Stimulated activated CD4-positive, alpha-beta T cell treated with anti-CD3 and anti-CD28 coated beads, TNF-alpha, amount 100 ng/mL, for 24 hours (primary cell): ENCODE results near the gene CAMSAP1.

Source experiments
- DNase-seq, 3 experiments: peaks; one replicate each; pipeline ENCODE4 v3.0.0-alpha.2; 2020; ENCODE audit warnings: low read depth in 3 of 3

Gene CAMSAP1

DNA sequence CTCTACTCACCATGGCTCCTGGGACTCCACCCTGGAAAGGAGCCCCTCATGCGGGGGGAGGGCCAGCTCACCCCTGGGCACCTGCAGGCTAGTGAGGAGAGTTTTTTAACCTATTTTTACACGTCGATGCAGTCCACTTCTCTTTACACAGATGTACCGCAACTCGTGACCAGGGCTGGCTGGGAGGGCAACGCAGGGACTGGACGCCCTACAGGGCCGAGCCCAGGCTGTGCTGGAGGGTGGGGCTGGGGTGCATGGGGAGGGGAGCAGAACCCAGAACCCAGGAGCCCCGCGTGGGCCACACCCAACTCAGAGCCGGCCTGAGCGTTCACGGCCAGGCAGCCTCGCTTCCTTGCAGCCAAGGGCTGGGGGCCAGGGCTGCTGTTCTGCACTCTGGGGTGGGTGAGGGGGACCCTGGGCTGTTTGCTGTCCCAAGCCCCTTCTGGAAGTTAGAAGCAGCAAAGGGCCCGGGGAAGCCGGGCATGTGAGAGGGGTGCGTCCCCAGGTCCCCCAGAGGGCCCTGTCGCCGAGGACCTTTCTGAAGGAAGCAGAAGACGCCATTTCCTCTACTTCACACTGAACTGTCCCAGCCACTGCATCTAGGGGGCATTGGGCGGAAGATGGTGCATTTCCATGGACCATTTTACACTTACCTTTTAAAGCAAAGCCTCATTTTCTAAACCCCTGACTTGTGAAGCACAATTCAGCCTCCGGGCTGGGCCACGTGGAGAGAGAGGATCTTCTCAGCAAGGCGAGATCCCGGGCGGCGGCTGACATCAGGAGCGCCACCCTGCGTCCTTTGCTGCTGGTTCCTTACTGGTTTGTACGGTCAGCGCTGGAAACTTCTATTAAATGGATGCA lies 114.8 kb downstream of the CAMSAP1 start:
- DNase-seq, result no peak

DNA sequence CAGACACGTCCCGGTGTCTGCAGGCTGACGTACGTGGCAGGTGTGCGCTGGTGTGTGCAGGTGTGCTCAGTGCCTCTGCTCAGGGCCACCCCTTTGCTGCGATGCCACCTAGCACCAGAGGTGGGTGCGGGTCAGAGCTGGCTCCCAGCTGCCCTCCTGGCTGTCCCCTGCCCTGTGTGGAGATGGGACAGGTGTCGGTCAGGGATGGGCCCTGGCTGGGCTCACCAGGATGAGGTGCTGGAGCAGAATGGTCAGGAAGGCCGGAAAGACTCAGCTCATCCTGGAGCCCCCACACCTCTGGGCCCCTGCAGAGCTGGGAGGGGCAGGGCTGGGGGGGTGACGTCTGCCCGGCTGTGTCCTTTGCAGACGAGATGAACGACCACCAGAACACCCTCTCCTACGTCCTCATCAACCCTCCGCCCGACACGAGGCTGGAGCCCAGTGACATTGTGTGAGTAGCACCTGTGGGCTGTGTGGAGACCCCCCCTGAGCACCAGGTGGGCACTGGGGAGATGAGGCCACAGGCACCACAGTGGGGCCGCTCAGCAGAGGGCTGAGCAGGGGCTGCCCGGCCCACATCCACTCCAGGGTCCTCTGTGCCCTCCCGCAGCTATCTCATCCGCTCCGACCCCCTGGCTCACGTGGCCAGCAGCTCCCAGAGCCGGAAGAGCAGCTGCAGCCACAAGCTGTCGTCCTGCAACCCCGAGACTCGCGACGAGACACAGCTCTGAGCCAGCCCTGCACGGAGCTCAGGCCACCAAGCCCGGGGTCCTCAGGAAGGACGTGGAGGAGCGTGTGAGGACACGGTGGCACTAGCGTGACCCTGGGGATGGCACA lies 115.7 kb downstream of the CAMSAP1 start:
- DNase-seq, result no peak

DNA sequence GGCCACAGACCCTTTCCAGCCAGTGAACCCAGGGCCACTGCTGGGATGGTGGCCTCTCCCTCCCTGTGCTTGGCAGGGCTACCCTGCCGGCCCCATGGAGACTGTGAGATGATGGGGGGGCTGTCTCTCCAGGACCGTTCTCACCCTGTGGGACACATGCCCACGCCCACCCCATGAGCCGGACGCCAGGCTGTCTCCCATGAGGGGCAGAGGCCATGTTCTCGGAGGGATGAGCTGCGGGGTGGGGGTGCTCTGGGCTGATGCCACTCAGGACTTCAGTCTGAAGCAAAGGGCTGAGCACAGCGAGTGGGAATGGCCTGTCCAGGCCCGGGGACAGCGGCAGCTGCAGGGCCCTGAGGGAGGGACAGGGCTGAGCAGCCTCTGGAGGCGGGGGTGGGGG lies 116.5 kb downstream of the CAMSAP1 start:
- DNase-seq, result no peak

DNA sequence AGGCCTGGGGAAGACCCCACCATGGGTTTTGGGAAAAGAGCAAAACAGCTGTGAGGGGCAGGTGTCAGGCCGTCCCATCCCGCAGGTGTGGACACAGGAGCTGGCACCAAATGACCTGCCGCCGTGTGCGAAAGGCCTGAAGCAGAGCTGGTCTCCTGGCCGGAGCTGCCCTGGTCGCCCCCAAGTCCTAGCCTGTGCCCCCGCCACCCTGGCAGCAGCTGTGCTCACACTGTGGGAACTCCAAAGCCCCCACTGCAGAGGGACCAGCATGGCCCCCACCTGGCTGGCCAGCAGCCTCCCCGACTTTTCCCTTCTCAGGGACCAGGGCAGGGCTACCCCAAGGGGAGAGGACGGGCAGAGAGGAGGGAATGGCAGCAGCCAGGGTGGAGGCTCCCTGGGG lies 117.0 kb downstream of the CAMSAP1 start:
- no peak for DNase-seq

DNA sequence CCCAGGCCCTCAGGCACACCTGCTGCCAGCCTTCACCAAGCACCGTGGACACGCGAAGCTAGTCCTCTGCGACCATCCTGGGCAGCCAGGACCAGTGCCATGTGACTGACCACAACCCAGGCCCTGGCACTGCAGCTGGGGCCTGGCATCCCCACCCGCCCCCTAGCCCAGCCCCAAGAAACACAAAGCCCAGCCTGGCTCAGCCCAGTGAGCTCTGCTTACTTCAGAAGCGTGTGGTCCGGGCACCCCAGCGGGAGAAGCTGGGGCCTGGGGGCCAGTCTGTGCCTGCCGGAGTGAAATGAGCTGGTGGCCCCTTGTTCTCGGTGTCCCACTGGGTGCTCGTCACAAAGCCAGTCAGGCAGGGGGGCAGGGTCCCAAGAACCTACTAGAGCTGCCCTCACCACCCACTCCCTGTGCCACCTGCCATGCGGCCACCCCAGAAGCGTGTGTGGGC lies 117.5 kb downstream of the CAMSAP1 start:
- DNase-seq, result no peak

DNA sequence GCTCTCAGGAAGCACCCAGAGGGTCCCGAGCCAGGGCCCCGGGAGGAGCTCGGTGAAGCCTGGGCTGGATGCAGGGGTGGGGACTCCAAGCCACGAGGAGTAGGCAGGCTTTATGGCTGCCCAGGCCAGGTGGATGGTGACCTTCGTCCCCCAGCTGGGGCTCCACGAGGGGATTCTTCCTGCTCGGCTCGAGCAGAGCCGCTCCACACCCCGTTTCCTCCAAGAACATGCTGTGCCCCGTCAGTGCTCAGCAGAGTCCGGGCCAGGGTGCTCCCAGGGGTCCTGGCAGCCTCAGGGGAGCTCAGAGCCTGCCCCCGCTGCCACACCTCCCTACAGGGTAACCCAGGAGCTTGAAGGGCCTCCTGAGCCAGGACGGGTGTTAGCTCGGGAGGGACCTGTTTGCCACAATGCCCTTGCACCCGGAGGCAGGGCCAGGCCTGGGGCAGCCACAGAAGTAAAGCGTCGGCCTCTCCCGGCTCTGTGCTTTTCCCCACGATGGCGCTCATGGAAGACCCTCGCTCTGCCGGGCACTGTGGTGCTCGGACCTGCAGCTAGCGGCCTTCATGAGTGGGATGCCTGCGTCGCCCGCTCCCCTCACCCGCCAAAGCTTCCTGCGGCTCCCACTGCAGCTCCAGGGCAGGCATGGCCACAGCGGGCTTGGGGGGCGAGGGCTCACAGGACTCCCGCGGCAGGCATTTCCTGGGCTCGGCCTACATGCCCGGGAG lies 118.6 kb downstream of the CAMSAP1 start:
- no peak for DNase-seq

DNA sequence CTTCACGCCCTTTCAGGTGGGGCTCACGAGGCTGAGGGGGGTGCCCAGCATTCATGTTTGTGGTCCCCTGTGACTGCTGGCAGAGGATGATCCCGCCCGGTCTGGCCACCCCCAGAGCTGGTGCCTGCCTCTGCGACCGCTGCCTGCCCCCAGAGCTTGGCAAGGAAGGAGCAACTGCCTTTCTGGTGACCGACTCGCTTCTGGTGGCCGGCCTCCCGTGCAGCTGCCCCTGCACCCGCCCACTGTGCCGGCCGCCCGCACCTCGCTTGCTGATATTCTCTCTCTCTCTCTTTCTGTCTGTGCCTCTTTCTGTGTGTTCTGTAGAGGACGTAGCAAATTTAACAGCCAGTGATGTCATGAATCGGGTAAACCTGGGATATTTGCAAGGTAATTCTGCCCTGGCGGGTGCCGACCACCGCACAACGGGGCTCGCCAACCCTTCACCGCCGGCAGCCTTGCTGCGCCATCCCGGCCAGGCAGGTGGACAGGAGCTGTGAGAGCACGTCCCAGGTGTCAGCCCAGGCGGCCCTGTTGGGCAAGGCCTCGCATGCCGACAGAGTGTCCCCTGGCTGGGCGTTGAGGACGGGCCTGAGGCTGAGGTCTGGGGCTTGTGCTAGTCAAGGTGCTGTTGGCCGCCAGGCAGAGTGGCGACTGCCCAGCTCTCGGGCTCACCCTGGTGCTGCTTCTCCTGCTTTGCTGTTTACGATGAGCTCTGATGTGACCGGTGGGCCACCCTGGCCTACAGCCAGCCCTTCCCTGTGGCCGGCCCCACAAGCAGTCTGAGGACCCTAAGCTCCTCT lies 119.4 kb downstream of the CAMSAP1 start:
- no peak for DNase-seq

DNA sequence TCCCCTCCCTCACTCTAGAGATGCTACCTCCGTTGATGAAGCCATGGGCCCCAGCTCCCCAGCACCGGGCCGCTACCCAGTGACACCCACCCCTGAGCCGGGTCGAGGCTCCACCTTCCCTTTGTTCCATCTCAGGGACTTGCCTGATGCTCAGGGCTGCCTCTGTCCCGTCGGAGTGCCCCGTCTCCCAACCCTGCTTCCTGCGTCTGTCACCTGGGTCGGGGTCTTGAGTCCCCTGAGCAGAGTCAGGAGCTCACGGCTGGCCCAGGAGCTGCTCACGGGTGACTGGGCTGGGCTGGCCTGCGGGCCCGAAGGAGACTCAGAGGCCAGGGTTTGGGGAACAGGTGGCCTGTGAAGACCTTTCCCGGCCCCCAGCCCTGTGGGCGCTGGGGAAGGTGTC lies 120.0 kb downstream of the CAMSAP1 start:
- DNase-seq, result no peak

DNA sequence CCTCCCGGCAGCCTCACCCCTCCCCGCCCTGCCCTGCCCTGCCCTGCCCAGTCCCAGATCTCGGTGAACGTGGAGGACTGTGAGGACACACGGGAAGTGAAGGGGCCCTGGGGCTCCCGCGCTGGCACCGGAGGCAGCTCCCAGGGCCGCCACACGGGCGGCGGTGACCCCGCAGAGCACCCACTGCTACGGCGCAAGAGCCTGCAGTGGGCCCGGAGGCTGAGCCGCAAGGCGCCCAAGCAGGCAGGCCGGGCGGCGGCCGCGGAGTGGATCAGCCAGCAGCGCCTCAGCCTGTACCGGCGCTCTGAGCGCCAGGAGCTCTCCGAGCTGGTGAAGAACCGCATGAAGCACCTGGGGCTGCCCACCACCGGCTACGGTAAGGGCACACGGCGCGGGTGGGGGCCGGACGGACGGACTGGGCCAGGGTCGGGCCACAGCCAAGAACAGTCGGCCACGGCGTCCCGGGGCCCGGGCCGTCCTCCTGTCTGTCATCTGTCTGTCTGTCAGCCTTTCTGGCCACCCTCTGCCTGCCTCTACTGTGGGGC lies 121.1 kb downstream of the CAMSAP1 start:
- no peak for DNase-seq

DNA sequence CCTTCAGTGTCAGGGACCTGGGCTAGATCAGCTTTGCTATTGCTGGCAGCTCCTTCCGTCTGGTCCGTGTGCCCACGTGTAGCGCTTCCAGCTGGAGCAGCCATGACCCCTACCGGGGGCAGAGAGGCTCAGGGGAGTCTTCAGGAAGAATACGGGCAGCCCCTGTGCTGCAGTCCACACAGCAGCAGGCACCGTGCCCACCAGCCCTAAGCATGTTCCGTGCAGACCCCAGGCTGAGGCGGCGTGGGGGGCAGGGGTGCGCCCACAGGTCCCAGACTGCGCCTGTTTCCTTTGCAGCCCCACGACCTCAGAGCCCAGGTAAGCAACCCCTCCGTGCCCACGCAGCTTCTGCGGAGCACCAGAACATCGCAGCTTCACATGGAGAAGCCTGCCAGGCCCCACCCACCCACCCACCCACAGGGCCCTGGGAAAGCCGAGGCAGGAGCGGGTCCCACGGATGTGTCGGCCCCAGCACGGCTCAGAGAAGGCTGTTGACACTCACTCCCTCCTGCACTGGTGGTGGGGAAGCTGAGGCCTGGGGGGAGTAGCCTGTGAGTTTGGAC lies 122.3 kb downstream of the CAMSAP1 start:
- no peak for DNase-seq

DNA sequence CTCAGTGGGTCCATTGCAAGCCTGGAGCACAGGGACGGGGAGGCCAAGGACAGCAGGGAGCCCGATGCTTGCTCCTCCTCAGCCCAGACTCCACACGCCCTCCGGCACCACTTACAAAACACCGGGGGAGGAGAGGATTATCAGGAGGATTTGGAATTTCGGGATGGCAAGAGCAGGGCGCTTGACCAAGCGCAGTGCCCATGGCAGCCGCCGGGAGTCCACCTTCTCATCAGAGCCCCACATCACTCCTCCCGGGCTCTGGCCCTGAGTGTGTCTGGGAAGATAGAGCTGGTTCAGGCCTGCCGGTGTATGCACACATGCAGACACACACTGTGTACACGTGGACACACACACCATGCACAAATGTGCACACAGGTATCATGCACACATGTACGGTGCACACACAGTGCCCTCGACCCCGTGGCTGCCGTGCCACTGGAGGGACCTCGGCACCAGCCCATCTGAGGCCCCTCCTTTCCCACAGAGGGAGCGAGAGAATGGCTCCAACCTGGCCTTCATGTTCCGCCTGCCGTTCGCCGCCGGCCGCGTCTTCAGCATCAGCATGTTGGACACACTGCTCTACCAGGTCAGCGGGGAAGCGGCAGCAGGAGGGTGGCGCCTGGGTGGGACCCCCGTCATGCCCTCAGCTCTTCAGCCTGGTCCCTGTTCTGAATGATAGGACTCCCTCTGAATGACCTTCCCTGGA lies 123.7 kb downstream of the CAMSAP1 start:
- no peak for DNase-seq

DNA sequence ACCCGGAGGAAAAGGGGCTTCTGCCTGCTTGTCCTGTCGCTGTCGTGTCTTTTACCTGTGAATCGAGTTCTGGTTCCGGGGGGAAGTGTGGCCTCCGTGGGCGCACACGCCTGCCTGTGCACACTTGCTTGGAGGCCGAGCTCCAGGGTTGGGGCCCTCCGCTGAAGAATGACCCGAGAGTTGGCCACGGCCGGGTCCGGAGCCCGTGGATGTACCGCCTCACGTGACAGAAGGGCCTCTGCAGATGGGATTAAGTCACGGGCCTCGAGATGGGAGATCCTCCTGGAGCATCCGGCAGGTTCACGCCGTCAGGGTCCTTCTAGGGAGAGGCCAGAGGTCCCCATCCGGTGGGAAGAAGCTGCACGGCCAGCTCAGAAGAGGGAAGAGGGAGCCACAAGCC lies 124.4 kb downstream of the CAMSAP1 start:
- no peak for DNase-seq

DNA sequence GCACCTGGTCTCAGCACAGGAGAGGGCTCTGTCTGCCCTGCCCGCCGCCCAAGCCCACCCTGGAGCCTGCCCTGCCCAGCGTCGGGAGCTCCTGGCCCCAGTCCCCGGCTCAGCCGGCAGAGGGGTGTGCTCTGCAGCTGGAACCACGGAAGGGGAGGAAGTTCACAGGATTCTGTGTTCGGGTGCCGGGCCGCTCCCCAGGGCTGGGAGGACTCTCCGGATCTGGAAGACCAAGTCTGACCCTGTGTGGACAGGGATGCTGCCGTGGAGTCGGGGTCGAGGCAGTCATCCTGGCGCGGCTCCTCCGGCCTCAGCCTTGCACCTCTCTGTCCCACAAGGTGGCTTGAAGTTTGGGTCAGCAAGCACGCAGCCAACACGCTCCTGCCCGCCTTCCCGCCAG lies 126.7 kb downstream of the CAMSAP1 start:
- DNase-seq, result no peak

DNA sequence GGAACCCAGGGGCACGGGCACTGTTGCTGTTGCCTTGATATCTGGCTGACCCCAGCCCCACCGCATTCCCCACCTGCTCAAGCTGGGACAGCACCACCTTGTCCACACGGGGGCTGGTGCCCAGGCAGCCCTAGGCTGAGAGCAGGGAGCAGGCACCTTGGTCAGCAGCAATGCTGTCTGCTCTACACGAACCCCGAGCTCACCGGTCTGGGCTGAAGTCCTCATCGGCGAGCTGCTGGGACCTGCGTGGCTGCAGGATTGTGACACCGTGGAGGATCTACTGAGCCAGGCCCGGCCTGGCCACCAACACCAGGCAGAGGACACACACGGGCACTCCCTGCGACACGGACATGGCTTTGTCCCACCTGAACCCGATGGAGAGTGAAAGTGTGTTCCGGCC lies 127.3 kb downstream of the CAMSAP1 start:
- no peak for DNase-seq

DNA sequence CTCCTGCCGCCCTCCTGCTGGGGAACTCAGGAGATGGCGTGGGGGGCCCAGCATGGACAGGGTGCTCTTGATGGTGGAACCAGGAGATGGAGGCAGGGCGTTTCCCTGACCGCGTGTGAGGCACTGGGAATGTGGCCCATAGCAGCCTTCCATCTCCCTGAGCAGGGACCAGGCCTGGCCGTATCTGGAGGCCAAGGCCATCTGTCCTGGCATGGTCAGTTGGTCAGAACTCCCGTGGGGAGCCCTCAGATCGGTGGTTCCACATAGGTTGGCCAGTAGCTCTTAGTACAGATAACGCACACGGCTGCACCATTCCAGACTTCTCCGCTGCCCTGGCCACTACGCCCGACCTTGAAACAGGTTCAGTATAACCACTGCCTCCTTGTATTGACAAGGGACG lies 127.8 kb downstream of the CAMSAP1 start:
- DNase-seq, result no peak

DNA sequence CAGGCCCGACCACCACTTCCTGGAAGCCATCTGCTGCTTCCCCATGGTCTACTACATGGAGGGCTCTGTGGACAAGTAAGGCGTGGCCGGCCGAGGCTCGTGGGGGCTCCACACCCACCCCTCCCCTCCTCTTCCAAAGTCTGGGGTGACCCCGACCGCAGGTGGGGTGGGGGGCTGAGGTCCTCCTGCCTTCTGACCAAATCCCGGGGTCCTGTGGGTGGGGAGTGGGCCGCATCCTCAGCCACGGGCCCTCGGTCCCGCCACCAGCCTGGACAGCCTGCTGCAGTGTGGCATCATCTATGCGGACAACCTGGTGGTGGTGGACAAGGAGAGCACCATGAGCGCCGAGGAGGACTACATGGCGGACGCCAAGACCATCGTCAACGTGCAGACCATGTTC lies 128.9 kb downstream of the CAMSAP1 start:
- DNase-seq, result no peak

DNA sequence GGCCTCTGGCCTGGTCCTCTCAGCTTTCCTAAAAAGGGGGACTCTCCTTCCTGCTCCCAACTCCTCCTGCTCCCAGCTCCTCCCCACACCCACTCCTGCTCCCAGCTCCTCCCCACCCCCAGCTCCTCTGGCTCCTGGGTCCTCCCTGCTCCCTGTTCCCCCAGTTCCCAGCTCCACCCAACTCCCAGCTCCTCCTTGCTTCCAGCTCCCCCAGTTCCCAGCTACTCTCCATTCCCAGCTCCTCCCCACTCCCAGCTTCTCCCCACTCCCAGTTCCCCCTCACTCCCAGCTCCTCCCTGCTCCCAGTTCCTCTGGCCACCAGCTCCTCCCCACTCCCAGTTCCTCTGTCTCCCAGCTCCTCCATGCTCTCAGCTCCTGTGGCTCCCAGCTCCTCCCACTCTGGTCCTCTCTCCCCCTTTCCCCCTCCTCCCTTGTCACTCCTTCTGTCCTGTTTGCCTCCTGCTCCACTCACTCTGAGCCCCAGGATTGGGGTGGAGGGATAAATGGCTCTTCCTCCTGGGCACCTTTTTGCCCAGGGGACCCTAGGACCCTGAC lies 129.6 kb downstream of the CAMSAP1 start:
- DNase-seq, result no peak

DNA sequence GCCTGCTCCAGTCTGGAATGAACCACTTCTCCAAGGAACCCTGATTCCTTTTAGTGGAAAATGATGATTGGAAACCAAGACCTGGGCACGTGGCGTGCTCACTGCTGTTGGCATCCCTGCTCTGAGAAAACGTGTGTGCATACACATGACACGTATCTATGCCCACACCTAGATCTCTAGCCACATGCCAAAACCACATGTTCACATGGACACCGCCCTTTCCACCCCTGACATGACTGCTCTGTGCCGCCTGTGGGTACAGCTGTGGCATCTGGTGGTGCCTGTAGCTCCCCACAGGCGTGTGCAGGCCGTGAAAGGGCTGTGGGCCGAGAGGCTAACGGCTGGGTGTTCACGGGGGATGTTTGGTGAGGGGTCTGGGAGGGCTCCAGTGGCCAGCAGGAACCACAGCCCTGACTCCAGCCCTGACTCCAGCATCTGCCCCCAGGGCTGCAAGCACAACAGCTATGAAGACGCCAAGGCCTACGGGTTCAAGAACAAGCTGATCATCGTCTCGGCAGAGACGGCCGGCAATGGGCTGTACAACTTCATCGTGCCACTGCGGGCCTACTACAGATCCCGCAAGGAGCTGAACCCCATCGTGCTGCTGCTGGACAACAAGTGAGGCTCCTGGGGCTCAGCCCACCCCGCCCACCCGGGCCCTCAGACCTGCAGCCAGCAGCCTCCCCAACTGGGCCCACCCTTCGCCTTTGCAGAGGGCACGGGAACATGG lies 130.3 kb downstream of the CAMSAP1 start:
- DNase-seq, result no peak

DNA sequence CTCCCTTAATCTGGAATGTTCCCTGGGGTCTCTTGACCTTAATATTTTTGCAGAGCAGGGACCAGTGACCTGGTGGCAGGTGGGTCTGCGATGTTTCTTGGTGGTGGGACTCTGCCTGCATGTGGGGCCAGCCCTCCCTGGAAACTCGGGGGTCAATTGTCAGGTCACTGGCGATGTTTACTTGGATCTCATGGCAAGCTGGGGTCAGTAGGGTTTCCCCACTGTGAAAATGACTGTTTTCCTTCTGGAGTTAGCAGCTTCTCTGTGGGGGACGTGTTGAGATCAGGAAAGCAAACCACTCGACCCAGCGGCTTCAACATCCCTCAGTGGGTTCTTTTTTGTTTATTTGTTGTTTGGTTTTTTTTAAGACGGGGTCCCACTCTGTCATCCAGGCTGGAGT lies 131.4 kb downstream of the CAMSAP1 start:
- DNase-seq, result no peak
